Keratinocyte (primary cell): ENCODE data around the gene KCNK18.
A peak's percentile ranks its signal among the peaks of the same experiment; 100 is the strongest.

Experiments used
- CTCF ChIP-seq, 3 experiments: IDR thresholded peaks in 1 of 3; conservative IDR thresholded peaks in 1 of 3; optimal IDR thresholded peaks in 1 of 3; 2 replicates in 2 of 3; 3 replicates in 1 of 3; pipeline versions ENCODE3 to v1.5.1; 2011; ENCODE audit warnings: low read length in 3 of 3, mild to moderate bottlenecking in 3 of 3, moderate library complexity in 2 of 3, control low read depth in 1 of 3, inconsistent platforms in 1 of 3; ENCODE audit not compliant: insufficient read depth in 2 of 3; ENCODE audit errors: extremely low read depth in 1 of 3
- EZH2 ChIP-seq: IDR thresholded peaks from one replicate; pipeline ENCODE4 v1.6.1; 2012; ENCODE audit warnings: inconsistent platforms, mild to moderate bottlenecking, low read length, moderate library complexity

- TF ChIP-seq CTCF (optimal IDR thresholded peaks at IDR 0.05 in 1 of 3, IDR thresholded peaks at IDR 0.05 in 1 of 3, conservative IDR thresholded peaks at IDR 0.05 in 1 of 3; ENCODE audit: extremely low read depth in 1 of 3, insufficient read depth in 2 of 3, low read length in 3 of 3) (peak; percentile 83 to 93 (median 84)), EZH2 (no peak)
Measured at GRCh38 chr10:117174439-117175214, 22.7 kb upstream of the KCNK18 start.
